ENCODE data around the gene HK2.
"Not testable (repeated sequence)": the region's sequence is repeated elsewhere in the genome, so short reads cannot be mapped to it uniquely, and the experiment has no call there.

The HK2 gene

GRCh38 chr2:74835831-74836674, 2.1 kb downstream of the HK2 start:
- DNase-seq: peak; percentile 54

- DNase-seq: no peak
Observed at GRCh38 chr2:74836675-74837401, 2.9 kb downstream of the HK2 start.

- no peak for DNase-seq
Observed at GRCh38 chr2:74841641-74842040, 7.7 kb downstream of the HK2 start.

GRCh38 chr2:74843433-74843832, 9.5 kb downstream of the HK2 start:
- DNase-seq: no peak

- peak; percentile 52 for DNase-seq
Observed at GRCh38 chr2:74843899-74844298, 10.0 kb downstream of the HK2 start.

- no peak for DNase-seq
Observed at GRCh38 chr2:74844752-74845151, 10.8 kb downstream of the HK2 start.

GRCh38 chr2:74845217-74845751, 11.4 kb downstream of the HK2 start:
- peak; percentile 31 for DNase-seq

GRCh38 chr2:74845991-74846390, 12.1 kb downstream of the HK2 start:
- DNase-seq: no peak

GRCh38 chr2:74846481-74846880, 12.6 kb downstream of the HK2 start:
- no peak for DNase-seq

- no peak for DNase-seq
Observed at GRCh38 chr2:74847070-74847858, 13.3 kb downstream of the HK2 start.

GRCh38 chr2:74849228-74849892, 15.4 kb downstream of the HK2 start:
- DNase-seq: peak; percentile 68

GRCh38 chr2:74850496-74851190, 16.7 kb downstream of the HK2 start:
- DNase-seq: no peak

GRCh38 chr2:74851191-74851566, 17.3 kb downstream of the HK2 start:
- no peak for DNase-seq

- DNase-seq: not testable (repeated sequence)
Observed at GRCh38 chr2:74853360-74853759, 19.4 kb downstream of the HK2 start.

- no peak for DNase-seq
Observed at GRCh38 chr2:74854401-74854800, 20.5 kb downstream of the HK2 start.

GRCh38 chr2:74855114-74855707, 21.3 kb downstream of the HK2 start:
- not testable (repeated sequence) for DNase-seq

- DNase-seq: no peak
Observed at GRCh38 chr2:74856004-74856578, 22.2 kb downstream of the HK2 start.

- DNase-seq: no peak
Observed at GRCh38 chr2:74856599-74856998, 22.7 kb downstream of the HK2 start.

- no peak for DNase-seq
Observed at GRCh38 chr2:74857215-74857614, 23.3 kb downstream of the HK2 start.

GRCh38 chr2:74857725-74858124, 23.8 kb downstream of the HK2 start:
- no peak for DNase-seq

GRCh38 chr2:74858281-74858680, 24.4 kb downstream of the HK2 start:
- DNase-seq: no peak
